ENCODE measurements around the gene EPHA8.

GRCh38 chr1:22585471-22585870 lies 22.2 kb downstream of the EPHA8 start:
- TF ChIP-seq CTCF (IDR thresholded peaks at IDR 0.05; ENCODE audit: low read depth, low read length, missing input control) (no peak), RXRA (IDR thresholded peaks at IDR 0.05) (no peak), SP1 (IDR thresholded peaks at IDR 0.05) (no peak), TAF1 (conservative IDR thresholded peaks at IDR 0.05) (no peak), EGR1 (IDR thresholded peaks at IDR 0.05; ENCODE audit: low read depth in 2 of 2) (no peak), RAD21 (IDR thresholded peaks at IDR 0.05) (no peak), REST (IDR thresholded peaks at IDR 0.05) (no peak), HNF4G (IDR thresholded peaks at IDR 0.05) (no peak), YY1 (IDR thresholded peaks at IDR 0.05) (no peak)

All from liver (tissue), 3 donors.